BLaER1 treated with 17β-estradiol and CSF1 and Interleukin-3, amounts not matched to agents 10 nM and 100 nM (cell line): ENCODE data around the gene MAB21L4.

ENCODE experiments used
- H3K27ac ChIP-seq, 11 experiments: shearing (Covaris generic); formaldehyde crosslinking; 2 replicates each; pipeline ENCODE4 v1.8.1; 2022
- H3K27me3 ChIP-seq, 11 experiments: shearing (Covaris generic); formaldehyde crosslinking; 2 replicates each; pipeline ENCODE4 v1.8.1; 2022
- H3K36me3 ChIP-seq, 11 experiments: shearing (Covaris generic); formaldehyde crosslinking; 2 replicates each; pipeline ENCODE4 v1.8.1; 2022
- H3K4me1 ChIP-seq, 10 experiments: shearing (Covaris generic); formaldehyde crosslinking; 2 replicates each; pipeline ENCODE4 v1.8.1; 2022
- H3K4me2 ChIP-seq, 11 experiments: shearing (Covaris generic); formaldehyde crosslinking; 2 replicates each; pipeline ENCODE4 v1.8.1; 2022
- H3K4me3 ChIP-seq, 10 experiments: shearing (Covaris generic); formaldehyde crosslinking; 2 replicates each; pipeline ENCODE4 v1.8.1; 2022
- H3K9ac ChIP-seq, 11 experiments: shearing (Covaris generic); formaldehyde crosslinking; 2 replicates each; pipeline ENCODE4 v1.8.1; 2022
- H3K9me3 ChIP-seq, 11 experiments: shearing (Covaris generic); formaldehyde crosslinking; replicated peaks in 1 of 11; 2 replicates each; pipeline ENCODE4 v1.8.1; 2022
- H4K20me1 ChIP-seq, 11 experiments: shearing (Covaris generic); formaldehyde crosslinking; 2 replicates each; pipeline ENCODE4 v1.8.1; 2022
- Cebpa-rat ChIP-seq, 11 experiments: shearing (Covaris generic); IDR thresholded peaks; 2 replicates each; pipeline ENCODE4 v1.8.1; 2022

MAB21L4 gene

GRCh38 chr2:240840435-240841060 lies 55.4 kb downstream of the MAB21L4 start:
- no peak for TF ChIP-seq Cebpa-rat (IDR thresholded peaks at IDR 0.05)
- Histone ChIP-seq H3K36me3 (no peaks in the 10 kb centered on the region), H3K4me3 (no peak overlapping the region), H3K9ac (peak overlapping the region in 2 of 11 experiments; percentile 12 to 18; a peak in 2 of 22 replicates), H3K9me3 (peaks cover 0 to 17% (median 13%) of the 10 kb centered on the region in 11 experiments; a peak in 15 of 22 replicates), H3K27me3 (peaks cover 0 to 8% (median 0%) of the 10 kb centered on the region in 11 experiments; a peak in 4 of 22 replicates), H3K4me2 (peak overlapping the region in 5 of 11 experiments; percentile 6 to 94 (median 91); a peak in 6 of 22 replicates), H4K20me1 (peaks cover 0 to 20% (median 13%) of the 10 kb centered on the region in 11 experiments; a peak in 8 of 22 replicates), H3K27ac (no peak overlapping the region), H3K4me1 (peaks cover 7 to 49% (median 40%) of the 10 kb centered on the region in 10 experiments; a peak in 18 of 20 replicates)

- Histone ChIP-seq H3K27ac (no peak overlapping the region), H4K20me1 (peaks cover 0 to 21% (median 13%) of the 10 kb centered on the region in 11 experiments; a peak in 8 of 22 replicates), H3K4me1 (peaks cover 7 to 49% (median 40%) of the 10 kb centered on the region in 10 experiments; a peak in 18 of 20 replicates), H3K4me2 (peak overlapping the region in 8 of 11 experiments; percentile 31 to 94 (median 89); a peak in 14 of 22 replicates), H3K9ac (0 out of 22 replicates have a peak overlapping the region, but pooled peaks of 1 of the 11 experiments have one; percentile 4), H3K27me3 (peaks cover 0 to 8% (median 0%) of the 10 kb centered on the region in 11 experiments; a peak in 4 of 22 replicates), H3K36me3 (no peaks in the 10 kb centered on the region), H3K9me3 (peaks cover 0 to 6% (median 2%) of the 10 kb centered on the region in 11 experiments; a peak in 12 of 22 replicates), H3K4me3 (no peak overlapping the region)
- TF ChIP-seq Cebpa-rat (IDR thresholded peaks at IDR 0.05) = no peak
Observed at GRCh38 chr2:240839152-240840143, 56.5 kb downstream of the MAB21L4 start.

GRCh38 chr2:240837621-240838020 lies 58.3 kb downstream of the MAB21L4 start:
- no peak for TF ChIP-seq Cebpa-rat (IDR thresholded peaks at IDR 0.05)
- H3K4me3 ChIP-seq = 0 out of 20 replicates have a peak overlapping the region, but pooled peaks of 1 of the 10 experiments have one; percentile 14
- H3K4me2 ChIP-seq = peak overlapping the region in 10 of 11 experiments; percentile 44 to 94 (median 88); a peak in 20 of 22 replicates
- H3K27ac ChIP-seq = no peak overlapping the region; a peak in 1 of 22 replicates
- no peaks in the 10 kb centered on the region for H3K36me3 ChIP-seq
- peak overlapping the region in 4 of 11 experiments; percentile 4 to 30 (median 16); a peak in 2 of 22 replicates for H3K9ac ChIP-seq
- peaks cover 0 to 8% (median 0%) of the 10 kb centered on the region in 11 experiments; a peak in 4 of 22 replicates for H3K27me3 ChIP-seq
- H3K9me3 ChIP-seq = no peaks in the 10 kb centered on the region
- H3K4me1 ChIP-seq = peaks cover 7 to 58% (median 47%) of the 10 kb centered on the region in 10 experiments; a peak in 18 of 20 replicates
- H4K20me1 ChIP-seq = peaks cover 0 to 21% (median 13%) of the 10 kb centered on the region in 11 experiments; a peak in 9 of 22 replicates

- Histone ChIP-seq H3K4me2 (peak overlapping the region in 10 of 11 experiments; percentile 44 to 94 (median 88); a peak in 19 of 22 replicates), H3K36me3 (no peaks in the 10 kb centered on the region), H3K9ac (peak overlapping the region in 4 of 11 experiments; percentile 4 to 30 (median 16); a peak in 2 of 22 replicates), H4K20me1 (peaks cover 0 to 21% (median 13%) of the 10 kb centered on the region in 11 experiments; a peak in 9 of 22 replicates), H3K27ac (no peak overlapping the region; a peak in 1 of 22 replicates), H3K4me1 (peaks cover 7 to 61% (median 50%) of the 10 kb centered on the region in 10 experiments), H3K27me3 (peaks cover 0 to 8% (median under 1%) of the 10 kb centered on the region in 11 experiments; a peak in 9 of 22 replicates), H3K4me3 (no peak overlapping the region), H3K9me3 (no peaks in the 10 kb centered on the region)
- no peak for TF ChIP-seq Cebpa-rat (IDR thresholded peaks at IDR 0.05)
Observed at GRCh38 chr2:240836781-240837467, 59.0 kb downstream of the MAB21L4 start.
